Measurements from ENCODE around the gene RBMS3.

- no peak for TF ChIP-seq POLR2AphosphoS5 (IDR thresholded peaks at IDR 0.05)
- no peak for TF ChIP-seq CTCF (IDR thresholded peaks at IDR 0.05)
- no peak for TF ChIP-seq EP300 (IDR thresholded peaks at IDR 0.05)
Measured at GRCh38 chr3:29514912-29515311, 234.0 kb downstream of the RBMS3 start.
